ENCODE data around the gene IRF2.

The IRF2 gene

GRCh38 chr4:184473499-184474262, 669 bp downstream of the IRF2 start:
- DNase-seq (ENCODE audit: low spot score): peak; percentile 63

GRCh38 chr4:184472614-184473498, 1.5 kb downstream of the IRF2 start:
- DNase-seq (ENCODE audit: low spot score): peak; percentile 85

- peak; percentile 16 for DNase-seq (ENCODE audit: low spot score)
These were observed 2.3 kb downstream of the IRF2 start for GRCh38 chr4:184471881-184472613.

GRCh38 chr4:184470785-184471110, 3.6 kb downstream of the IRF2 start:
- DNase-seq (ENCODE audit: low spot score): no peak

GRCh38 chr4:184466634-184467033, 7.7 kb downstream of the IRF2 start:
- no peak for DNase-seq (ENCODE audit: low spot score)

GRCh38 chr4:184464759-184465454, 9.4 kb downstream of the IRF2 start:
- no peak for DNase-seq (ENCODE audit: low spot score)

- DNase-seq (ENCODE audit: low spot score): no peak
These were observed 10.5 kb downstream of the IRF2 start for GRCh38 chr4:184463856-184464255.

GRCh38 chr4:184463158-184463557, 11.2 kb downstream of the IRF2 start:
- no peak for DNase-seq (ENCODE audit: low spot score)

GRCh38 chr4:184462724-184463123, 11.6 kb downstream of the IRF2 start:
- no peak for DNase-seq (ENCODE audit: low spot score)

GRCh38 chr4:184461711-184462441, 12.5 kb downstream of the IRF2 start:
- DNase-seq (ENCODE audit: low spot score): no peak

- DNase-seq (ENCODE audit: low spot score): no peak
These were observed 13.7 kb downstream of the IRF2 start for GRCh38 chr4:184460499-184461285.

- DNase-seq (ENCODE audit: low spot score): no peak
These were observed 14.9 kb downstream of the IRF2 start for GRCh38 chr4:184459413-184459812.

GRCh38 chr4:184457535-184458249, 16.7 kb downstream of the IRF2 start:
- DNase-seq (ENCODE audit: low spot score): no peak

GRCh38 chr4:184456337-184456736, 18.0 kb downstream of the IRF2 start:
- DNase-seq (ENCODE audit: low spot score): no peak

GRCh38 chr4:184455299-184455698, 19.1 kb downstream of the IRF2 start:
- DNase-seq (ENCODE audit: low spot score): no peak

- DNase-seq (ENCODE audit: low spot score): peak; percentile 63
These were observed 20.8 kb downstream of the IRF2 start for GRCh38 chr4:184453365-184454160.

- no peak for DNase-seq (ENCODE audit: low spot score)
These were observed 21.6 kb downstream of the IRF2 start for GRCh38 chr4:184452740-184453139.

GRCh38 chr4:184451726-184452125, 22.6 kb downstream of the IRF2 start:
- no peak for DNase-seq (ENCODE audit: low spot score)
